Smooth muscle cell (in vitro differentiated cells): ENCODE data around the gene PGLYRP4. TPM values are rescaled to one million over a fixed set of nuclear protein-coding genes. Genes with fewer than 3 reads are reported as not detected.
"Not testable (repeated sequence)": the region's sequence is repeated elsewhere in the genome, so short reads cannot be mapped to it uniquely, and the experiment has no call there.

Source experiments
- DNase-seq: peaks from one replicate; lab custom pipeline; 2025; ENCODE audit not compliant: unreplicated experiment; lab: John Stamatoyannopoulos, UW
- H2AFZ ChIP-seq: fragments of 200-600 bp; sonication (generic); 2 replicates; pipeline ENCODE4 v1.6.0; 2016; ENCODE audit warnings: antibody characterized with exemption, low read depth, mild to moderate bottlenecking
- H3F3A ChIP-seq: fragments of 200-600 bp; sonication (generic); 2 replicates; pipeline ENCODE4 v1.6.0; 2017; ENCODE audit warnings: antibody characterized with exemption, low read depth
- H3K27ac ChIP-seq: fragments of 200-600 bp; sonication (generic); 2 replicates; pipeline ENCODE4 v1.5.1; 2016; ENCODE audit warnings: low read depth, mild to moderate bottlenecking
- H3K27me3 ChIP-seq: fragments of 200-600 bp; sonication (generic); 2 replicates; pipeline ENCODE4 v1.6.1; 2016; ENCODE audit warnings: low read depth, mild to moderate bottlenecking
- H3K36me3 ChIP-seq: fragments of 200-600 bp; sonication (generic); 2 replicates; pipeline ENCODE4 v1.5.1; 2016; ENCODE audit warnings: low read depth
- H3K4me1 ChIP-seq: fragments of 200-600 bp; sonication (generic); 2 replicates; pipeline ENCODE4 v1.5.1; 2016; ENCODE audit warnings: low read depth
- H3K4me2 ChIP-seq: fragments of 200-600 bp; sonication (generic); 2 replicates; pipeline ENCODE4 v1.6.0; 2016; ENCODE audit warnings: mild to moderate bottlenecking
- H3K4me3 ChIP-seq: fragments of 200-600 bp; sonication (generic); 2 replicates; pipeline ENCODE4 v1.5.1; 2016; ENCODE audit warnings: mild to moderate bottlenecking
- H3K79me2 ChIP-seq: fragments of 200-600 bp; sonication (generic); 2 replicates; pipeline ENCODE4 v1.6.0; 2016; ENCODE audit warnings: low read depth, mild to moderate bottlenecking
- H3K9ac ChIP-seq: fragments of 200-600 bp; sonication (generic); 2 replicates; pipeline ENCODE4 v1.6.0; 2016; ENCODE audit warnings: low read depth
- H3K9me3 ChIP-seq: fragments of 200-600 bp; sonication (generic); replicated peaks from 2 replicates; pipeline ENCODE4 v1.5.1; 2016; ENCODE audit warnings: low read depth
- H4K20me1 ChIP-seq: fragments of 200-600 bp; sonication (generic); 2 replicates; pipeline ENCODE4 v1.6.0; 2016; ENCODE audit warnings: low read depth
- CTCF ChIP-seq: fragments of 200-600 bp; sonication (generic); IDR thresholded peaks from 2 replicates; pipeline ENCODE4 v1.5.1; 2017; ENCODE audit warnings: borderline replicate concordance, mild to moderate bottlenecking, antibody characterized with exemption; ENCODE audit not compliant: insufficient read depth, poor library complexity, severe bottlenecking
- WGBS: methylation state at CpG from one replicate; pipeline ENCODE4 v1.1.7; 2016; ENCODE audit warnings: low lambda C conversion rate; 5-methylcytosine and 5-hydroxymethylcytosine counted together
- polyA plus RNA-seq: library from polyadenylated mRNA; unstranded; fragments of >200 nt; fragmentation: Nextera tagmentation; extraction: Ambion mirVana; gene quantifications from 2 replicates; pipeline ENCODE4 v1.2.1, GENCODE V29; 2016
- total RNA-seq: library from RNA; depleted of rRNA; stranded (reverse); fragments of >200 nt; gene quantifications from 2 replicates; pipeline ENCODE4 v1.2.3, GENCODE V29; 2014

The PGLYRP4 gene
- total and polyA plus RNA-seq, 2 experiments from 2014 or later, result 0.43 to 0.54 TPM

- TF ChIP-seq CTCF, result no peak
- H4K20me1 ChIP-seq, result no peaks in the 10 kb centered on the region
- H3K36me3 ChIP-seq, result no peaks in the 10 kb centered on the region
- no peak overlapping the region for H3K4me3 ChIP-seq
- DNase-seq, result no peak
- H2AFZ ChIP-seq, result no peak overlapping the region
- H3K4me2 ChIP-seq, result no peak overlapping the region
- no peaks in the 10 kb centered on the region for H3F3A ChIP-seq
- 35% methylated on average over 1 of the region's 1 CpG for WGBS
- no peaks in the 10 kb centered on the region for H3K79me2 ChIP-seq
- no peaks in the 10 kb centered on the region for H3K4me1 ChIP-seq
- H3K27ac ChIP-seq, result no peak overlapping the region
- H3K27me3 ChIP-seq, result peaks cover 14% of the 10 kb centered on the region
- no peaks in the 10 kb centered on the region for H3K9me3 ChIP-seq
- no peak overlapping the region for H3K9ac ChIP-seq
These were observed 1.8 kb upstream of the PGLYRP4 start for GRCh38 chr1:153350321-153350957.

- WGBS, result 68% methylated on average over 17 of the region's 17 CpGs
- Histone ChIP-seq H2AFZ (no peak overlapping the region), H4K20me1 (no peaks in the 10 kb centered on the region), H3K4me3 (no peak overlapping the region), H3K27me3 (peaks cover 14% of the 10 kb centered on the region), H3K4me1 (no peaks in the 10 kb centered on the region), H3K9ac (no peak overlapping the region), H3K36me3 (no peaks in the 10 kb centered on the region), H3K9me3 (no peaks in the 10 kb centered on the region), H3F3A (no peaks in the 10 kb centered on the region), H3K27ac (no peak overlapping the region), H3K79me2 (no peaks in the 10 kb centered on the region), H3K4me2 (no peak overlapping the region)
- no peak for DNase-seq
- no peak for TF ChIP-seq CTCF
These were observed 1.0 kb upstream of the PGLYRP4 start for GRCh38 chr1:153349363-153350320.

- H3K36me3 ChIP-seq, result no peaks in the 10 kb centered on the region
- no peak overlapping the region for H3K4me2 ChIP-seq
- H3K27ac ChIP-seq, result no peak overlapping the region
- 70% methylated on average over 7 of the region's 7 CpGs for WGBS
- H3F3A ChIP-seq, result no peaks in the 10 kb centered on the region
- no peak overlapping the region for H3K9ac ChIP-seq
- no peak overlapping the region for H3K4me3 ChIP-seq
- no peaks in the 10 kb centered on the region for H4K20me1 ChIP-seq
- no peaks in the 10 kb centered on the region for H3K79me2 ChIP-seq
- H2AFZ ChIP-seq, result no peak overlapping the region
- no peaks in the 10 kb centered on the region for H3K4me1 ChIP-seq
- no peak for TF ChIP-seq CTCF
- no peaks in the 10 kb centered on the region for H3K9me3 ChIP-seq
- peaks cover 14% of the 10 kb centered on the region for H3K27me3 ChIP-seq
- DNase-seq, result no peak
These were observed 785 bp downstream of the PGLYRP4 start for GRCh38 chr1:153347856-153348255.

GRCh38 chr1:153347049-153347448 lies 1.6 kb downstream of the PGLYRP4 start:
- H4K20me1 ChIP-seq, result not testable (repeated sequence)
- WGBS, result 72% methylated on average over 14 of the region's 14 CpGs

More at GRCh38 chr1:153347049-153347448, 1.6 kb downstream of the PGLYRP4 start:
- not testable (repeated sequence) for DNase-seq, H3K4me1 ChIP-seq, H3K36me3 ChIP-seq, H3K27ac ChIP-seq, H3F3A ChIP-seq, H3K79me2 ChIP-seq, H3K4me2 ChIP-seq, H3K4me3 ChIP-seq, H3K9me3 ChIP-seq, H3K9ac ChIP-seq, H2AFZ ChIP-seq
- peaks cover 14% of the 10 kb centered on the region for H3K27me3 ChIP-seq
